Thyroid gland (tissue), 4 donors: ENCODE measurements around the gene TOLLIP.

Source experiments
- POLR2A ChIP-seq, 2 donors: fragments of 450-650 bp; IDR thresholded peaks; one replicate each; pipeline ENCODE4 v1.6.1; 2017; ENCODE audit warnings: antibody characterized with exemption in 2 of 2, mild to moderate bottlenecking in 2 of 2, moderate library complexity in 1 of 2
- TF ChIP-seq, protein P1 (sequence below), 6 experiments: fragments of 200-600 bp in 3 of 6; fragments of 450-650 bp in 3 of 6; sonication (generic) in 3 of 6; IDR thresholded peaks; one replicate each; pipeline ENCODE4 v1.5.1; 2016 to 2019; ENCODE audit warnings: antibody characterized with exemption in 6 of 6, mild to moderate bottlenecking in 2 of 6, inconsistent platforms in 1 of 6, moderate library complexity in 1 of 6

DNA sequence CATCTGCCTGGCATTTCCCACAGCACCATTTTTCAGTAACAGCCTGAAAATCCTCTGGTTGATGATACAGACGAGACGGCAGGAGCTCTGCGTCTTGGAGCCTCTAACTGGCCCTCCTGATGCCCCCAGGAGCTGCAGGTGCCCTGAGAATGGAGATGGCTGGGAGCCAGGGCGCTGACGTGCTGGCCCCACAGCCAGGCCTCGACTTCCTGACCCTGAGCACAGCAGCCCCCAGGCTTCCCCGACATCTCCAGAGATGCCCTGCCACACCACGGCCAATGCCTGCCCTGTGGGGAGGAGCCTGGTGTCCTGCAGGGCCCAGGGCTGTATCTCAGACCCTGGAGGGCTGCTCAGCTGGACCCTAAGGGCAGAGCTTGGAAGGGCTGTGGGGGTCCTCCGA is 21.5 kb downstream of the TOLLIP start:
- TF ChIP-seq, protein P1, sequence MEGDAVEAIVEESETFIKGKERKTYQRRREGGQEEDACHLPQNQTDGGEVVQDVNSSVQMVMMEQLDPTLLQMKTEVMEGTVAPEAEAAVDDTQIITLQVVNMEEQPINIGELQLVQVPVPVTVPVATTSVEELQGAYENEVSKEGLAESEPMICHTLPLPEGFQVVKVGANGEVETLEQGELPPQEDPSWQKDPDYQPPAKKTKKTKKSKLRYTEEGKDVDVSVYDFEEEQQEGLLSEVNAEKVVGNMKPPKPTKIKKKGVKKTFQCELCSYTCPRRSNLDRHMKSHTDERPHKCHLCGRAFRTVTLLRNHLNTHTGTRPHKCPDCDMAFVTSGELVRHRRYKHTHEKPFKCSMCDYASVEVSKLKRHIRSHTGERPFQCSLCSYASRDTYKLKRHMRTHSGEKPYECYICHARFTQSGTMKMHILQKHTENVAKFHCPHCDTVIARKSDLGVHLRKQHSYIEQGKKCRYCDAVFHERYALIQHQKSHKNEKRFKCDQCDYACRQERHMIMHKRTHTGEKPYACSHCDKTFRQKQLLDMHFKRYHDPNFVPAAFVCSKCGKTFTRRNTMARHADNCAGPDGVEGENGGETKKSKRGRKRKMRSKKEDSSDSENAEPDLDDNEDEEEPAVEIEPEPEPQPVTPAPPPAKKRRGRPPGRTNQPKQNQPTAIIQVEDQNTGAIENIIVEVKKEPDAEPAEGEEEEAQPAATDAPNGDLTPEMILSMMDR (IDR thresholded peaks at IDR 0.05) = no peak
- TF ChIP-seq POLR2A (IDR thresholded peaks at IDR 0.05) = no peak
